BE2C (cell line): Measurements from ENCODE around the gene B3GNT8.

Experiments used
- DNase-seq: peaks from one replicate; pipeline ENCODE4 v3.0.0-alpha.2; 2020
- H3K27me3 ChIP-seq: fragments of 250-450 bp; sonication (Bioruptor Pico); 2 replicates; pipeline ENCODE4 v1.5.1; 2020; ENCODE audit warnings: mild to moderate bottlenecking
- H3K36me3 ChIP-seq: fragments of 250-450 bp; sonication (Bioruptor Pico); 2 replicates; pipeline ENCODE4 v1.5.1; 2020; ENCODE audit warnings: mild to moderate bottlenecking
- H3K4me1 ChIP-seq: fragments of 250-450 bp; sonication (Bioruptor Pico); 2 replicates; pipeline ENCODE4 v1.5.1; 2020
- H3K4me3 ChIP-seq: 2 replicates; pipeline ENCODE4 v1.5.1; 2011; ENCODE audit warnings: low read depth, low read length
- H3K9me3 ChIP-seq: fragments of 250-450 bp; sonication (Bioruptor Pico); 2 replicates; pipeline ENCODE4 v1.5.1; 2020
- CTCF ChIP-seq: IDR thresholded peaks from 2 replicates; pipeline ENCODE4 v1.5.1; 2012; ENCODE audit warnings: mild to moderate bottlenecking, low read depth, low read length

B3GNT8 gene

GRCh38 chr19:41426116-41426841 is 895 bp downstream of the B3GNT8 start:
- Histone ChIP-seq H3K36me3 (peaks cover 16% of the 10 kb centered on the region), H3K4me1 (peaks cover 6% of the 10 kb centered on the region; the same call in 1 of the 2 replicates), H3K27me3 (no peaks in the 10 kb centered on the region), H3K9me3 (no peaks in the 10 kb centered on the region), H3K4me3 (no peak overlapping the region)
- no peak for TF ChIP-seq CTCF
- no peak for DNase-seq

- H3K4me3 ChIP-seq, result no peak overlapping the region
- no peak for TF ChIP-seq CTCF
- no peaks in the 10 kb centered on the region for H3K27me3 ChIP-seq
- no peaks in the 10 kb centered on the region for H3K9me3 ChIP-seq
- no peak for DNase-seq
- H3K36me3 ChIP-seq, result peaks cover 15% of the 10 kb centered on the region
- peaks cover 6% of the 10 kb centered on the region; the same call in 1 of the 2 replicates for H3K4me1 ChIP-seq
Observed at GRCh38 chr19:41425174-41426115, 1.7 kb downstream of the B3GNT8 start.

- Histone ChIP-seq H3K36me3 (peaks cover 22% of the 10 kb centered on the region), H3K4me3 (no peak overlapping the region), H3K4me1 (peaks cover 6% of the 10 kb centered on the region; the same call in 1 of the 2 replicates), H3K27me3 (no peaks in the 10 kb centered on the region), H3K9me3 (no peaks in the 10 kb centered on the region)
- TF ChIP-seq CTCF, result no peak
- no peak for DNase-seq
Observed at GRCh38 chr19:41424335-41425173, 2.6 kb downstream of the B3GNT8 start.

- Histone ChIP-seq H3K4me3 (no peak overlapping the region), H3K9me3 (no peaks in the 10 kb centered on the region), H3K4me1 (peaks cover 6% of the 10 kb centered on the region; the same call in 1 of the 2 replicates), H3K36me3 (peaks cover 29% of the 10 kb centered on the region), H3K27me3 (no peaks in the 10 kb centered on the region)
- TF ChIP-seq CTCF, result no peak
- DNase-seq, result no peak
Observed at GRCh38 chr19:41422955-41423354, 4.2 kb downstream of the B3GNT8 start.

- no peak for DNase-seq
- H3K4me1 ChIP-seq, result peaks cover 6% of the 10 kb centered on the region; the same call in 1 of the 2 replicates
- H3K4me3 ChIP-seq, result no peak overlapping the region
- TF ChIP-seq CTCF, result no peak
- H3K27me3 ChIP-seq, result no peaks in the 10 kb centered on the region
- no peaks in the 10 kb centered on the region for H3K9me3 ChIP-seq
- H3K36me3 ChIP-seq, result peaks cover 30% of the 10 kb centered on the region
Observed at GRCh38 chr19:41422456-41422855, 4.7 kb downstream of the B3GNT8 start.
